Subcutaneous abdominal adipose tissue (tissue), 5 donors: Measurements from ENCODE around the gene LILRA6.
"Not testable (repeated sequence)": the region's sequence is repeated elsewhere in the genome, so short reads cannot be mapped to it uniquely, and the experiment has no call there.

Experiments used
- H3K27ac ChIP-seq: one replicate; pipeline ENCODE4 v1.7.0; 2013; ENCODE audit warnings: low read depth, mild to moderate bottlenecking, inconsistent platforms, low read length, moderate library complexity
- H3K27me3 ChIP-seq, 5 donors: one replicate each; pipeline ENCODE4 v1.7.0; 2013; ENCODE audit warnings: low read length in 5 of 5, inconsistent platforms in 1 of 5; ENCODE audit not compliant: control insufficient read depth in 5 of 5, insufficient read depth in 4 of 5
- H3K36me3 ChIP-seq, 5 donors: one replicate each; pipeline ENCODE4 v1.7.0; 2013; ENCODE audit warnings: low read length in 5 of 5; ENCODE audit not compliant: control insufficient read depth in 5 of 5, insufficient read depth in 5 of 5
- H3K4me1 ChIP-seq, 5 donors: one replicate each; pipeline ENCODE4 v1.7.0; 2013; ENCODE audit warnings: low read length in 5 of 5, mild to moderate bottlenecking in 3 of 5, moderate library complexity in 1 of 5; ENCODE audit not compliant: control insufficient read depth in 5 of 5, insufficient read depth in 5 of 5
- H3K4me3 ChIP-seq, 5 donors: one replicate each; pipeline ENCODE4 v1.7.0; 2013; ENCODE audit warnings: low read length in 5 of 5, low read depth in 1 of 5
- H3K9ac ChIP-seq, 5 donors: one replicate each; pipeline ENCODE4 v1.7.0; 2013; ENCODE audit warnings: low read length in 5 of 5, mild to moderate bottlenecking in 4 of 5, moderate library complexity in 3 of 5
- H3K9me3 ChIP-seq, 5 donors: one replicate each; pipeline ENCODE4 v1.7.0; 2013; ENCODE audit warnings: low read length in 5 of 5; ENCODE audit not compliant: control insufficient read depth in 5 of 5
- donor health status: healthy.
- donor health status: healthy.
- donor health status: healthy.
- donor health status: healthy.
- donor health status: healthy.

The LILRA6 gene

GRCh38 chr19:54279406-54279962, 36.9 kb upstream of the LILRA6 start:
- peaks cover 0 to 23% (median 5%) of the 10 kb centered on the region in 5 donors for H3K4me1 ChIP-seq
- no peaks in the 10 kb centered on the region for H3K9me3 ChIP-seq
- peak overlapping the region in 4 of 5 donors; percentile 11 to 60 (median 48) for H3K4me3 ChIP-seq
- H3K27me3 ChIP-seq = peaks cover 0 to 18% (median 9%) of the 10 kb centered on the region in 5 donors
- H3K27ac ChIP-seq = no peak overlapping the region
- no peak overlapping the region for H3K9ac ChIP-seq
- H3K36me3 ChIP-seq = no peaks in the 10 kb centered on the region

- H3K4me1 ChIP-seq = peaks cover 0 to 23% (median 5%) of the 10 kb centered on the region in 5 donors
- peaks cover 0 to 18% (median 9%) of the 10 kb centered on the region in 5 donors for H3K27me3 ChIP-seq
- not testable (repeated sequence) for H3K9me3 ChIP-seq, H3K9ac ChIP-seq, H3K27ac ChIP-seq, H3K4me3 ChIP-seq, H3K36me3 ChIP-seq
These were observed 36.1 kb upstream of the LILRA6 start for GRCh38 chr19:54278571-54279195.

DNA sequence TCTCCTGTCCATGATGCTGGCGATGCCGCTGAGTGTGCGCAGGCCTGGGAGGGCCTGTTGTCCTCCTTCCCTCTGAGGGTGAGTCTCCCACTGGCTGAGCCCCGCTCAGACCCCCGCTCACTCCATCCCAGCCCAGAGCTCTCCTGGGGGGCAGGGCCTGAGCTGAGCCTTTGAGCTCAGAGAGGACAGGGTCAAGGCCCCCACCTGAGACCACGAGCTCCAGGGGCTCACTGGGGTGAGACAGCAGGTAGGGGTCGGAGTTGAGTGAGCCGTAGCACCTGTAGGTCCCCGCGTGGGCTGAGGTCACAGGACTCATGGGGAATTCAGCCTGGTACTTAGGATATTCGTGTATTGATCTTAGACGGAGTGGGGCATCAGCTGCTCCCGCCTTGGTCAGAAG, 35.5 kb upstream of the LILRA6 start:
- H3K27ac ChIP-seq, H3K4me3 ChIP-seq, H3K9me3 ChIP-seq, H3K36me3 ChIP-seq, H3K9ac ChIP-seq: not testable (repeated sequence)
- Histone ChIP-seq H3K27me3 (peaks cover 0 to 18% (median 9%) of the 10 kb centered on the region in 5 donors), H3K4me1 (peaks cover 0 to 23% (median 5%) of the 10 kb centered on the region in 5 donors)

- H3K9ac ChIP-seq, H3K36me3 ChIP-seq, H3K4me3 ChIP-seq, H3K9me3 ChIP-seq, H3K27ac ChIP-seq: not testable (repeated sequence)
- H3K27me3 ChIP-seq = peaks cover 0 to 18% (median 9%) of the 10 kb centered on the region in 5 donors
- H3K4me1 ChIP-seq = peaks cover 0 to 19% (median 5%) of the 10 kb centered on the region in 5 donors
These were observed 34.6 kb upstream of the LILRA6 start for GRCh38 chr19:54277111-54277615.

GRCh38 chr19:54275951-54276350, 33.4 kb upstream of the LILRA6 start:
- no peaks in the 10 kb centered on the region for H3K9me3 ChIP-seq
- H3K9ac ChIP-seq = no peak overlapping the region
- H3K27me3 ChIP-seq = peaks cover 0 to 18% (median 9%) of the 10 kb centered on the region in 5 donors
- no peak overlapping the region for H3K27ac ChIP-seq
- H3K4me1 ChIP-seq = peaks cover 0 to 12% (median 5%) of the 10 kb centered on the region in 5 donors
- H3K36me3 ChIP-seq = no peaks in the 10 kb centered on the region
- H3K4me3 ChIP-seq = no peak overlapping the region

GRCh38 chr19:54274516-54274915, 31.9 kb upstream of the LILRA6 start:
- H3K27ac ChIP-seq, H3K36me3 ChIP-seq, H3K9me3 ChIP-seq, H3K4me3 ChIP-seq, H3K9ac ChIP-seq, H3K4me1 ChIP-seq: not testable (repeated sequence)
- peaks cover 0 to 11% (median 4%) of the 10 kb centered on the region in 5 donors for H3K27me3 ChIP-seq

DNA sequence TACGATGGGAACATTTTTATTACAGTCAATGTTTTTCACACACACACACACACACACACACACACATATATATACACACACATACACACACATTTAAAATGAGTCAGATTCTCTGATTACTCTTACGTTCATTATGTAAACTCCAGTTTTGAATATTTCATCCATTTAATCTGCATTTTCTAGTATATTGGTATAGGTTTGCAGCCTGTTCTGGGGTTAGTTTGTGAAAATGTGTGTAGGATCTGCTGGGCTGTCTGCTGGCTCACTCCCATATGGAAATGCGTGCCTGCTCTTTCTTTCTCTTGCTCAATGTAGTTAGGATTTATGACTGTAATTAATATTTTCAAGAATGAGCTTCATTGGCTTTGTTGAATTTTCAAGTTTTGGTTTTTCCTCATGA, 31.2 kb upstream of the LILRA6 start:
- Histone ChIP-seq H3K27ac (no peak overlapping the region), H3K36me3 (no peaks in the 10 kb centered on the region), H3K9ac (no peak overlapping the region), H3K27me3 (peaks cover 0 to 10% (median 4%) of the 10 kb centered on the region in 5 donors), H3K4me3 (no peak overlapping the region), H3K4me1 (no peaks in the 10 kb centered on the region), H3K9me3 (no peaks in the 10 kb centered on the region)

DNA sequence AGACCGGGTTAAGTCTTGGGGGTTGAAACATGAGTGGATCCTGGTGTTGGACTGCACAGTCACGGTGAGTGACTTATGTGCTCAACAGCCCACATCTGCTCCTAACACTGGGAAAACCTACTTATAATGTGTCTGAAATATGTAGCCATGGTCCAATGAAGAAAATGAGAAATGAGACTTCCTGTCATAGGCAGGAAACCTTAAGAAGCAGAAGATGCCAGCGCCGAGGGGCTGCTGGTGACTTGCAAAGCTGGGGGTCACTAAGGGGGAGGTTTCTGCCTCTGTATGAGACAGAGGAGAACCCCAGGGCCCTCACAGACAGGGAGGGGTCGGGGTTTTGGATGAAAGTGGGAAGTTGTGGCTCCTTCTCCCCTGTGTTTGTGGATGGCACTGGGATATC, 29.6 kb upstream of the LILRA6 start:
- H3K4me3 ChIP-seq, H3K36me3 ChIP-seq, H3K27me3 ChIP-seq, H3K9me3 ChIP-seq, H3K4me1 ChIP-seq, H3K27ac ChIP-seq, H3K9ac ChIP-seq: not testable (repeated sequence)

DNA sequence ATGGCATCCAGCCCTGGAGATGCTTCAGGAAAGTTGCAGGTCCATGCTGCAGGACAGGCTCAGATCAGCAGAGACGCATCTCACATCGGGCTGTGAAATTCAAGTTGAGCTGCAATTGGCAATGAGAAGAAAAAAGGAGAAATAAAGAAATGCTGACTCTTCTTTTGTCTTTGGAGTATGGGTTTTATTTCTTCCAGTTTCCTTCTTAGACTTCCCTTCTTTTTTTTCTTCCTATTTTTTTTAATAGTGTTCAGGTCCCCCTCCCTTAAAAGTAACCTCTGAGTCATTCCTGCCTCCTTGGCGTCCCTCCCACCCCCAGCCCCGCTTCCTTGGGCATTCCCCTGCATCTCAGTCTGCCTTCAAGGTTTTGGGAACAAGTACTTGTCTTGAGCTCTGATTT, 29.0 kb upstream of the LILRA6 start:
- not testable (repeated sequence) for H3K4me1 ChIP-seq, H3K4me3 ChIP-seq, H3K27ac ChIP-seq, H3K36me3 ChIP-seq, H3K9ac ChIP-seq, H3K9me3 ChIP-seq, H3K27me3 ChIP-seq

GRCh38 chr19:54271106-54271505, 28.5 kb upstream of the LILRA6 start:
- Histone ChIP-seq H3K27ac (no peak overlapping the region), H3K27me3 (peaks cover 0 to 5% (median 4%) of the 10 kb centered on the region in 5 donors), H3K4me3 (no peak overlapping the region)

More at GRCh38 chr19:54271106-54271505, 28.5 kb upstream of the LILRA6 start:
- H3K9ac ChIP-seq = no peak overlapping the region
- no peaks in the 10 kb centered on the region for H3K36me3 ChIP-seq
- no peaks in the 10 kb centered on the region for H3K9me3 ChIP-seq
- no peaks in the 10 kb centered on the region for H3K4me1 ChIP-seq
